Subcutaneous adipose tissue (tissue), 4 donors: ENCODE data around the gene PRKAG2. TPM values are rescaled to one million over a fixed set of nuclear protein-coding genes. Genes with fewer than 3 reads are reported as not detected.

Experiments used
- total RNA-seq, 4 donors: library from RNA; depleted of rRNA; stranded (reverse); fragments of >200 nt; gene quantifications; one replicate each; pipeline ENCODE4 v1.1.0, GENCODE V29; 2016
- TF ChIP-seq, protein P1 (sequence below): fragments of 450-650 bp; IDR thresholded peaks from one replicate; pipeline ENCODE4 v1.5.1; 2016; ENCODE audit warnings: low read depth, mild to moderate bottlenecking, control low read depth, antibody characterized with exemption, moderate library complexity

PRKAG2 gene
- total RNA-seq, 4 donors from 2014 or later, result 47.1 to 77.6 (median 67.6) TPM

DNA sequence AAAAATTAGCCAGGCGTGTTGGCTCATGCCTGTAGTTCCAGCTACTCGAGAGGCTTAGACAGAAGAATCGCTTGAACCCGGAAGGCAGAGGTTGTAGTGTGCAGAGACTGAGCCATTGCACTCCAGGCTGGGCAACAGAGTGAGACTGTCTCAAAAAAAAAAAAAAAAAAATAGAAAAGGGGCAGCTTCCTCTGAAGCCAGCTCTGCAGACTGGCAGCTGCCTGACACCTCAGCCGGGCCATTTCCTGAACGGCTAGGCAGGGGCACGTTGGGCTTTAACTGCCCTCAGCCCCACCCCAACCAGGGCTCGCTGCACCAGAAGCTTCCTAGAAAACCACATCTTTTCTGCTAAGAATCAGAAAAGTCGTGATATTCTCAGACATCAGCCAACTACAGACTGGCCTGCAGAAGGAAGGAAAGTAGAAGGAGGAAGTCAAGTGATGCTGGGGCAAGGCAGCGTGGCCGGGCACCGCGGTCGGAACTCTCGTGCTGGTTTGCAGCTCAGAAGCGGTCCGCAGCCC, 38.0 kb downstream of the PRKAG2 start:
- TF ChIP-seq, protein P1, sequence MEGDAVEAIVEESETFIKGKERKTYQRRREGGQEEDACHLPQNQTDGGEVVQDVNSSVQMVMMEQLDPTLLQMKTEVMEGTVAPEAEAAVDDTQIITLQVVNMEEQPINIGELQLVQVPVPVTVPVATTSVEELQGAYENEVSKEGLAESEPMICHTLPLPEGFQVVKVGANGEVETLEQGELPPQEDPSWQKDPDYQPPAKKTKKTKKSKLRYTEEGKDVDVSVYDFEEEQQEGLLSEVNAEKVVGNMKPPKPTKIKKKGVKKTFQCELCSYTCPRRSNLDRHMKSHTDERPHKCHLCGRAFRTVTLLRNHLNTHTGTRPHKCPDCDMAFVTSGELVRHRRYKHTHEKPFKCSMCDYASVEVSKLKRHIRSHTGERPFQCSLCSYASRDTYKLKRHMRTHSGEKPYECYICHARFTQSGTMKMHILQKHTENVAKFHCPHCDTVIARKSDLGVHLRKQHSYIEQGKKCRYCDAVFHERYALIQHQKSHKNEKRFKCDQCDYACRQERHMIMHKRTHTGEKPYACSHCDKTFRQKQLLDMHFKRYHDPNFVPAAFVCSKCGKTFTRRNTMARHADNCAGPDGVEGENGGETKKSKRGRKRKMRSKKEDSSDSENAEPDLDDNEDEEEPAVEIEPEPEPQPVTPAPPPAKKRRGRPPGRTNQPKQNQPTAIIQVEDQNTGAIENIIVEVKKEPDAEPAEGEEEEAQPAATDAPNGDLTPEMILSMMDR, result no peak

DNA sequence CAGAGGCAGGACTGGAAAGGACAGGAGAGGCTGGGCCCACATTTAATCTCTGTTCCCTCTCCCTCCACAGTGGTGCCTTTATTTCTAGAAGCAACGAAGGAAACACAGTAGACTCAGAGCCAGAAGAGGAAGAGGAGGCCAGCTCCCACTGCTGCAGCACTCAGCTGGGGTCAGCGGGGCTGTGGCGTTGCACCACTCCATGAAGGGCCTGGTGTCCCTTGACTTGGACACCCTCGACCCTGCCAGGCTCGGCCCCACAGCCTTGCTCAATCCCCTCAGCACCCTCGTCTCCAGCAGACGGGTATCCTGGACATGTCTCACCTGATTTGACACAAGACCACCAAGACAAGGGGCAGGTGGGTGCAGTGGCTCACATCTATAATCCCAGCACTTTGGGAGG, 38.8 kb downstream of the PRKAG2 start:
- TF ChIP-seq, protein P1, result no peak

DNA sequence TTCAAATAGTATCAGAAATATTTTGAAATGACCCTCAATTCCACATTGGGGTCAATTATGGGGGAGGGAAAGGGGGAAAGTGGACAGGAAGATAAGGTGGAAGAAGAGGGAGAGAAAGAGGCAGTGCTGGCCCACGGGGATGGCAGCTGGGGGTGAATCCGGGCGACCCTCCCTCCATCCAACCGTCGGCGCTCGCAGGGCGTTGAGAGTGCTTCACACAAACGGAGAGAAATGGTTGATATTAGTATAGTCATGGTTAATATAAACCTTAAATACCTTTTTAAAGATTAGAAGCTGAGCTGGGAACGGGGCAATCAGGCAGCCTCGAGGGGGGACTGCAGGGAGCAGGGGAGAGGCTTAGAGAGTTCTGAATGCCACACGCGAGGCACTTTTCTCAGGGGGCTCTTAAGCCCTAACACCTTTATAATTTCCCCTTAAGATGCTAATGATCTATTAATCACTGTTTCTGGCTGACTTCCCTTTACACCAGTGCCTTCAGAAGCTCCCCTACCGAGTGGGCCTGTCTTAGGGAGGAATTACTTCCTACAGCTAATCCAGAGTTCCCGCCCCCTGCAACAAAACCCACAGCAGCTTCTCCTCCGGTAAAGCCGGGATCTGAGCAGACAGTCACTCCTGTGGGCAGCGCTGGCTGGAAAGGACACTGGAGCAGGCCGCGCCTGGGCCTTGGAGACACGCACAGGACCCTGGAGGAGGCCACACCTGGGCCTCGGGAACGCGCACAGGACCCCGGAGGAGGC, 39.5 kb downstream of the PRKAG2 start:
- TF ChIP-seq, protein P1, result no peak

DNA sequence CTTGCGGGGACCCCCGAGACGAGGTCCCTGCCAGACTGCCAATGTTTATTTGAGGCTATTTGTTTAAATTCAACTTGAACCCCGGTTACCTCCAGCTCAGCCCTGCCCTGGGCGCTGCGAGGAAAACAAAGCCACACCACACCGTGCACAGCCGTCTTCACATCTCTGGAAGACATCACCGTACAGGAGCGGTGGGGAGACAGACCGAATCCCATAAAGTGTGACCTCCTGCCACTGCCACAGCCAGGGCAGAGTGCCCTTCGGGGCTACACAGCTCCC, 40.0 kb downstream of the PRKAG2 start:
- TF ChIP-seq, protein P1, result no peak

DNA sequence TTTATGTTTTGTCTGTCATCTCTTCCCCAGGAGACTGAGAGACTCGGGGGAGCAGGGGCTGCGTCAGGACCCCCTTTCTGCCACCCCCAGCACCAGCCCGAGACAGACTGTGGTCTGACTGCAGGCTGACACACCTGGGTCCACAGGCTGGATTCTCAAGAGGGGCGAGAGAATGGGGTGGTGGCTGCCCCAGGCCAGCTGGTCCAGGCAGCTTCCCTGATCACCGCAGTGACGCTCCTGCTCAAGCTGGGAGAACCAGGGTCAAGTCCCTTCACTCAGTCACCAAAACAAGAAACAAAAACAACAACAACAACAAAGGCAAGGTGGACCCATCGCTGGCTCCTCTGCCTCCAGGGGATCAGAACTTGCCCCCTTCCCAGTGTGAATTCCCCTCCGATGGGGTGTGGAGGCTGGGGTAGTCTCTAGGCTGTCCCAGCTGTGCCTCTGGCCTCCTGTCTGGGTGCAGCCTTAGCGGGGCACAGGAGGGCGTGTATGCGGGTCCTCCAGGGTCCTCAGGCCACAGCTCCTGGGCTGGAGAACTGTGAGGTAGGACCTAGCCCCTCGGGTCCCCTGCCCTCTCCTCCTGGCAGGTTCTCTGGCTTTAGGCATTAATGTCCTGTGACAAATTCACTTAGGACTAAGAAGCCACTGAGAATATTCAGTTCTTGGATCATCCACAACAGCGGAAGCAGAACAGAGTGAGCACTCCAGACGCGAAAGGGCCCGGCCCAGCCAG, 40.6 kb downstream of the PRKAG2 start:
- TF ChIP-seq, protein P1, result no peak

DNA sequence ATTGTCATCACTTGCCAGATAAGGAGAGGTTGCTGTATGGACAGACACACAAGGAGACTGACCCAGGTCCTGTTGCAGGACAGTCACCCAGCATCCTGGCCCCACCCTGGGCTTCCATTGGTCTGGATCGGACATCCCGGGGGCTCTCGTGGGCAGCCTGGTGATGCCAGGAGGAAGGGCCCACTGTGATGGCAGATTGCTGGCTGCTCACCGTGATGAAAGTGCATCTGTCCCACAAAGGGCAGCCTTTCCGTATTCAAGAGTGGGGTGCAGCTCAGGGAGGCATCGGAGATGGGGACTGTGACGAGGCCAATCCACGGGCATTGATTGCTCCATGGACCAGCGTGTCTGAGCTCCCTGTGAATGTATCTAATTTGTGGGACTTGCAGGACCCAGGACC, 41.3 kb downstream of the PRKAG2 start:
- TF ChIP-seq, protein P1, result no peak

DNA sequence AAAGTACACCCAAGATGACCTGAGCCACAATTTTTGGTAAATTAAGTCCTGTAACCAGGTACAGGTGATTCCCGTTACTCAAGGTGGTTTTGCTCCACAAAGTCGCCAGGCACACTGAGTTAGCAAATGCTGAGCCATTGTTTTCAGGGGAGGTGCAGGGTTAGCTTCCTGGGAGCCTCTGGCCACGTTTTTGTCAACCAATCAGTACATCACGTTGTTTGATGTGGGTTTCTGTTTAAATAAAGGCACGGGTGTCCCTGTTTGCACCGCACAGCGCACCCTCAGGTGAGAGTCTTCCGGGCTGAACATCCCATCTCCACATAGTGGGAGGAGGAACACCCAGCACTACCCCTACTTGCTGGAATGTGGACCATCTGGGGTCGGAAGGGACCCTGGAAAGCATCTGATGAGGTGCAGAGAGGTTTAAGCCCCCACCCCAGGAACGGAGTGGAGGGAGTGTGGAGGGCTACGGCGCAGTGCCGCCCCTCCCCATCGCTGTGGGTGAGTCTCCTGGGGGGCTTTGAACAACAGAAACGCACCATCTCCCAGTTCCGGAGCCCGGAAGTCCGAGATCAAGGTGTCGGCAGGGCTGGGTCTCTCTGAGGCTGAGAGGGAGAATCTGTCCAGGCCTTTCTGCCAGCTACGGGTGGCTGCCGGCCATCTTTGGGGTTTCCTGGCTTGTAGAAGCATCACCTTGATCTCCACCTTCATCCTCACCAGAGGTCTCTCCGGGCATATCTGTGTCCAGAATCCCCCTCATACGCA, 42.5 kb downstream of the PRKAG2 start:
- TF ChIP-seq, protein P1, result no peak
